ENCODE measurements around the gene MOCS1. TPM values are rescaled to one million over a fixed set of nuclear protein-coding genes. Genes with fewer than 3 reads are reported as not detected.

MOCS1 gene
- total RNA-seq, 1 donor from 2014 or later: 18.4 TPM

DNA sequence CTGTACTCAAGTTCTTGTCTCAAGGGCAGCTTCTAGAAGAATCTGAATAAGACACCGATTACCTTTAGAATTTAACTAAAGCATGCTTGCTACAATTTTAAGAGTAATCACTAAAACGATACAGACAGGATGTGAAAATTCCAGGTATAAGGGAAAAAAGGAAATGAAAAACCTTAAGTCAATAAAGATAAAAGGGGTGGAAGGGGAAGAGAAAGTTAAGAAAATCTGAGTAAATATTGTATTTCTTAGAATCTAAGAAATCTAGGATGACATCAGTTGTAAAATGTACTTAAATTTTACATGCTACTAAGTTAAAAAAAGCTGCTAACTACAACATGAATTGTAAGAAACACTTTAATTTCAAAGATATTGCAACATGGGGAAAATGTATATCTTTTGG is 30.3 kb upstream of the MOCS1 start:
- Mint-ChIP-seq H3K4me1 (no peaks in the 10 kb centered on the region), H3K27ac (ENCODE audit: unreplicated experiment) (no peak overlapping the region), H3K4me3 (no peak overlapping the region), H3K36me3 (ENCODE audit: low read depth) (no peaks in the 10 kb centered on the region), H3K27me3 (ENCODE audit: low read depth) (peaks cover 19% of the 10 kb centered on the region), H3K9me3 (no peaks in the 10 kb centered on the region)
- TF ChIP-seq, protein P1, sequence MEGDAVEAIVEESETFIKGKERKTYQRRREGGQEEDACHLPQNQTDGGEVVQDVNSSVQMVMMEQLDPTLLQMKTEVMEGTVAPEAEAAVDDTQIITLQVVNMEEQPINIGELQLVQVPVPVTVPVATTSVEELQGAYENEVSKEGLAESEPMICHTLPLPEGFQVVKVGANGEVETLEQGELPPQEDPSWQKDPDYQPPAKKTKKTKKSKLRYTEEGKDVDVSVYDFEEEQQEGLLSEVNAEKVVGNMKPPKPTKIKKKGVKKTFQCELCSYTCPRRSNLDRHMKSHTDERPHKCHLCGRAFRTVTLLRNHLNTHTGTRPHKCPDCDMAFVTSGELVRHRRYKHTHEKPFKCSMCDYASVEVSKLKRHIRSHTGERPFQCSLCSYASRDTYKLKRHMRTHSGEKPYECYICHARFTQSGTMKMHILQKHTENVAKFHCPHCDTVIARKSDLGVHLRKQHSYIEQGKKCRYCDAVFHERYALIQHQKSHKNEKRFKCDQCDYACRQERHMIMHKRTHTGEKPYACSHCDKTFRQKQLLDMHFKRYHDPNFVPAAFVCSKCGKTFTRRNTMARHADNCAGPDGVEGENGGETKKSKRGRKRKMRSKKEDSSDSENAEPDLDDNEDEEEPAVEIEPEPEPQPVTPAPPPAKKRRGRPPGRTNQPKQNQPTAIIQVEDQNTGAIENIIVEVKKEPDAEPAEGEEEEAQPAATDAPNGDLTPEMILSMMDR (conservative IDR thresholded peaks at IDR 0.05): no peak
- no peak for DNase-seq (ENCODE audit: low read depth, low spot score)

GRCh38 chr6:39964094-39964493 is 29.8 kb upstream of the MOCS1 start:
- Mint-ChIP-seq H3K4me3 (no peak overlapping the region), H3K27ac (ENCODE audit: unreplicated experiment) (no peak overlapping the region), H3K27me3 (ENCODE audit: low read depth) (peaks cover 15% of the 10 kb centered on the region), H3K36me3 (ENCODE audit: low read depth) (no peaks in the 10 kb centered on the region), H3K4me1 (no peaks in the 10 kb centered on the region), H3K9me3 (no peaks in the 10 kb centered on the region)
- TF ChIP-seq, protein P1 (conservative IDR thresholded peaks at IDR 0.05): no peak
- DNase-seq (ENCODE audit: low read depth, low spot score): no peak

- H3K9me3 Mint-ChIP-seq: no peaks in the 10 kb centered on the region
- no peak for DNase-seq (ENCODE audit: low read depth, low spot score)
- TF ChIP-seq, protein P1 (conservative IDR thresholded peaks at IDR 0.05): no peak
- H3K36me3 Mint-ChIP-seq (ENCODE audit: low read depth): no peaks in the 10 kb centered on the region
- peaks cover 9% of the 10 kb centered on the region for H3K27me3 Mint-ChIP-seq (ENCODE audit: low read depth)
- no peak overlapping the region for H3K27ac Mint-ChIP-seq (ENCODE audit: unreplicated experiment)
- no peaks in the 10 kb centered on the region for H3K4me1 Mint-ChIP-seq
- H3K4me3 Mint-ChIP-seq: no peak overlapping the region
Measured at GRCh38 chr6:39962831-39963230, 28.6 kb upstream of the MOCS1 start.

- TF ChIP-seq, protein P1 (conservative IDR thresholded peaks at IDR 0.05): no peak
- no peak for DNase-seq (ENCODE audit: low read depth, low spot score)
- H3K27me3 Mint-ChIP-seq (ENCODE audit: low read depth): peaks cover 7% of the 10 kb centered on the region
- H3K4me3 Mint-ChIP-seq: no peak overlapping the region
- peaks cover 3% of the 10 kb centered on the region for H3K9me3 Mint-ChIP-seq
- H3K36me3 Mint-ChIP-seq (ENCODE audit: low read depth): no peaks in the 10 kb centered on the region
- no peaks in the 10 kb centered on the region for H3K4me1 Mint-ChIP-seq
- no peak overlapping the region for H3K27ac Mint-ChIP-seq (ENCODE audit: unreplicated experiment)
Measured at GRCh38 chr6:39961178-39961577, 26.9 kb upstream of the MOCS1 start.

GRCh38 chr6:39958947-39959346 is 24.7 kb upstream of the MOCS1 start:
- TF ChIP-seq, protein P1 (conservative IDR thresholded peaks at IDR 0.05): no peak
- H3K9me3 Mint-ChIP-seq: peaks cover 8% of the 10 kb centered on the region
- no peak overlapping the region for H3K27ac Mint-ChIP-seq (ENCODE audit: unreplicated experiment)
- H3K4me3 Mint-ChIP-seq: no peak overlapping the region
- no peak for DNase-seq (ENCODE audit: low read depth, low spot score)
- H3K27me3 Mint-ChIP-seq (ENCODE audit: low read depth): peaks cover 6% of the 10 kb centered on the region
- no peaks in the 10 kb centered on the region for H3K36me3 Mint-ChIP-seq (ENCODE audit: low read depth)
- no peaks in the 10 kb centered on the region for H3K4me1 Mint-ChIP-seq

- no peaks in the 10 kb centered on the region for H3K36me3 Mint-ChIP-seq (ENCODE audit: low read depth)
- no peak overlapping the region for H3K27ac Mint-ChIP-seq (ENCODE audit: unreplicated experiment)
- peaks cover 6% of the 10 kb centered on the region for H3K27me3 Mint-ChIP-seq (ENCODE audit: low read depth)
- peaks cover 8% of the 10 kb centered on the region for H3K9me3 Mint-ChIP-seq
- H3K4me1 Mint-ChIP-seq: no peaks in the 10 kb centered on the region
- no peak for DNase-seq (ENCODE audit: low read depth, low spot score)
- TF ChIP-seq, protein P1 (conservative IDR thresholded peaks at IDR 0.05): no peak
- no peak overlapping the region for H3K4me3 Mint-ChIP-seq
Measured at GRCh38 chr6:39956936-39957335, 22.7 kb upstream of the MOCS1 start.
